Right ventricle myocardium inferior (tissue), 1 donor: ENCODE results near the gene FEZF1. TPM values are rescaled to one million over a fixed set of nuclear protein-coding genes. Genes with fewer than 3 reads are reported as not detected.

Source experiments
- ATAC-seq: fragments of 200-7000 bp; cut with Tn5 transposase; one replicate; pipeline ENCODE4 v1.9.1; 2020; ENCODE audit warnings: mild to moderate bottlenecking, moderate library complexity
- DNase-seq: peaks from one replicate; pipeline ENCODE4 v3.0.0; 2021; ENCODE audit errors: missing footprints
- intact Hi-C: fragments of 100-400 bp; cut with DNase I; formaldehyde crosslinking; loops from one replicate; pipeline ENCODE4 v1.11.0; 2022
- total RNA-seq: library from RNA; stranded (reverse); fragmentation: NEBNext Ultra II Directional; extraction: Animal tissue kit (Norgen Biotek cat#: 25700); gene quantifications from one replicate; pipeline ENCODE4 v1.2.1, GENCODE V29; 2021
- donor health status: DM: no; HTN: yes; CAD: no; lungs with severe emphysema.

FEZF1 gene
- total RNA-seq, 1 donor from 2014 or later, result not detected

- DNase-seq, result no peak
- no peak for ATAC-seq
- intact Hi-C loops, result no loop called here
Measured at GRCh38 chr7:122310119-122311021, 5.8 kb upstream of the FEZF1 start.

- DNase-seq (no peak), ATAC-seq (no peak)
- intact Hi-C loops, result no loop called here
Measured at GRCh38 chr7:122309421-122309820, 4.9 kb upstream of the FEZF1 start.

- ATAC-seq (no peak), DNase-seq (no peak)
- intact Hi-C loops, result no loop called here
Measured at GRCh38 chr7:122307228-122307621, 2.7 kb upstream of the FEZF1 start.

GRCh38 chr7:122306320-122307227, 2.0 kb upstream of the FEZF1 start:
- DNase-seq, result no peak
- intact Hi-C loops, result no loop called here
- no peak for ATAC-seq

DNA sequence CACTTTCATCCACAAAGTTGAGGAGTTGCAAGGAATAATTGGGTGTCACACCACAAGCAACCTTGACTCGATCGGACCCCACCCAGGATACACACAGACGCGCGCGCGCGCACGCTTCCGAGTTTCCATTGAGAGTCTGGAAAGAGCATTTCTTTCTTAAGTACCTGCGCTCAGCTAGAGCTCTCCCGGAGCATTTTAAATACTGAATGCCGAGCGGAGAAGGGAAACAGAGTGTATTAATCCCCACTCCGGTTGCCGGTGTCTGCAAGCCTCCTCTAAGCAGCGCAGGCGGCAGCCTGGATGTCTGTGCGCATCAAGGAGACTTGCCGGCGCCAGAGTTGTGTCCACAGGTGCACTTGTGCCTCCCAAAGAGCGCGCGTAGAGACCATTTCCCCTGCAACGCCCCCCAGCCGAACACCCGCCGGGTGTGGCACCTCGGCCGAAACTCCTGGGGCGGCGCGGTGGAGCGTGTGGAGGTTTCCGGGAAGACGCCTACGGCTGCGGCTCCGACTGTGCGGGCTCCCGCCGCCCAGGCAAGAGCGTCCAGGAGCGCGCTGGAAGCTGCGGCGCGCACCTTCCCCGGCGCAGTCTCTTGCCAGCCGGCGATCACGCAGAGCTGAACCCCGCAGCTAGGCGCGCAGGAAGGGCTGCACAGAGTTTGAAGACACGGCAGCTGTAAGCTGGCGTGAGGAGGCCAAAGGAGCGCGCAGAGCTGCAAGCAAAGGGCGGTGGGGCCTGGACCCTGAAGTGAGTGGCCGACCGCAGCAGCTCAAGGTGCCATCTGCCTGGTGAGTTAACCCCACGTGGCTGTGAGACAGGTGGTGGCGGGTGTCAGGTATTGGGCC, 1.1 kb upstream of the FEZF1 start:
- no peak for ATAC-seq
- no peak for DNase-seq
- intact Hi-C loops, result no loop called here

GRCh38 chr7:122304996-122305421, 459 bp upstream of the FEZF1 start:
- DNase-seq (no peak), ATAC-seq (no peak)
- intact Hi-C loops, result no loop called here

DNA sequence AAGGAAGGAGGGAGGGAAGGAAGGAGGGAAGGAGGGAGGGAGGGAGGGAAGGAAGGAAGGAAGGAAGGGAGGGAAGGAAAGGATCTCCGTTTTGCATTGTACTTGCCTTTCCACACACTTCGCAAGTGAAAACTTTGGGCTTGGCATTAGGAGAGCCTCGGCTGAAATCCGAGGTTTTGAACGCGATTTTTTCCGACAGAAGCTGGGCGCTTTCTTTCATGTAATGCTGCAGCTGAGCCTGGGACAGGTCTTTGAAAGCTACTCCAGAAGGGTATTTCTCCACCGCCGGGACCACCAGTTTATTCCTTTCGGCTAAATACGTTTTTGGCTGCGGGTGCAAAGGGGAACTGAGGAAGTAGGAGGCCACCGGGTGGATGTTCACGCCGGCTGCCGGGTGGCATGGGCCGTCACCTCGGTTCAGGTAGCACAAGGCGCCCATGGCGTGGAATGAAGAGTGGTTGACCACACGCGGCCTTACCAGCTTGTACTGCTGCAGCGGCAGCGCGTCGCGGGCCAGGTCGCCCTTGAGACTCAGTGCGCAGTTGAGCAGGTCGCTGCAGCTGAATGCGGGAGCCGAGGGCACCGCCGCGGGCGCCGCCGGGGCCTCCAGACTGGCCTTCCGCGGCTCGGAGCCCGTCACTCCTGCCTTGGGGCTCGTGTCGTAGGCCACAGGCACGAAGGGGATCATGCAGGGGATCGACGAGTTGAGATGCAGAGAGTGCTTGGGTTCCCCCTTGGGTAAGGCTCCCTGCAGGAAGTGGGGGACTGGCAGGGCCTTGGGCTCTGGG, 825 bp downstream of the FEZF1 start:
- ATAC-seq (no peak), DNase-seq (no peak)
- intact Hi-C loops, result no loop called here

DNA sequence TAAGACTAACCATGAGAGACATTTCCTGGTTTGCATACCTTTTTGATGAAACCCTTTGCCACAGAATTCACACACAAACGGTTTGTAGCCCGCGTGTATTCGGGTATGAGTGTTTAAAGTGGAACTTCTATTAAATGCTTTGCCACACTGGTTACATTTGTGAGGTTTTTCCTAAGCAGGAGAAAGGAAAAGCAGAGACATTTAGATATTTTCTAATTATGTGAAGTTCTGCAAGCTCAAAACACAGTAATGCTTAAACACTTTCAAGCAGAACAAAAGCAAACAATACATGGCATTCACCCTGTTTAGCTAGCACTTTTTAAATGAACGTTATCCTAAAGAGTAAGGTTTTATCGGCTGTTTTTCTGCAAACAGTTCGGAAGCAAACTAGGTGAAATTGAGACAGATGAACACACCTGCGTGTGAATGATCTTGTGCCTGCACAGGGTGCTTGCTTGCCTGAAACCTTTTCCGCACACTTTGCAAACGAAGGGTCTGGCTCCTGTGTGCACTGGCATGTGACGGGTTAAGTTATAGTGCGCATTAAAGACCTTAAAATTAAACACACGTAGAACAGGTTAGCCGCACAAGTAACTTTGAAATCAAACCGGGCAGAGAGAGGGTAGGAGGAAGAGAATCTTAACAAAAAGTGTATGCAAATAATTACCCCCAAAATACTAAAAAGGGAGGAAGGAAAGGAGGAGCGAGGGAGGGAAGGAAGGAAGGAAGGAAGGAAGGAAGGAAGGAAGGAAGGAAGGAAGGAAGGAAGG, 1.6 kb downstream of the FEZF1 start:
- DNase-seq (no peak), ATAC-seq (no peak)
- intact Hi-C loops, result no loop called here

DNA sequence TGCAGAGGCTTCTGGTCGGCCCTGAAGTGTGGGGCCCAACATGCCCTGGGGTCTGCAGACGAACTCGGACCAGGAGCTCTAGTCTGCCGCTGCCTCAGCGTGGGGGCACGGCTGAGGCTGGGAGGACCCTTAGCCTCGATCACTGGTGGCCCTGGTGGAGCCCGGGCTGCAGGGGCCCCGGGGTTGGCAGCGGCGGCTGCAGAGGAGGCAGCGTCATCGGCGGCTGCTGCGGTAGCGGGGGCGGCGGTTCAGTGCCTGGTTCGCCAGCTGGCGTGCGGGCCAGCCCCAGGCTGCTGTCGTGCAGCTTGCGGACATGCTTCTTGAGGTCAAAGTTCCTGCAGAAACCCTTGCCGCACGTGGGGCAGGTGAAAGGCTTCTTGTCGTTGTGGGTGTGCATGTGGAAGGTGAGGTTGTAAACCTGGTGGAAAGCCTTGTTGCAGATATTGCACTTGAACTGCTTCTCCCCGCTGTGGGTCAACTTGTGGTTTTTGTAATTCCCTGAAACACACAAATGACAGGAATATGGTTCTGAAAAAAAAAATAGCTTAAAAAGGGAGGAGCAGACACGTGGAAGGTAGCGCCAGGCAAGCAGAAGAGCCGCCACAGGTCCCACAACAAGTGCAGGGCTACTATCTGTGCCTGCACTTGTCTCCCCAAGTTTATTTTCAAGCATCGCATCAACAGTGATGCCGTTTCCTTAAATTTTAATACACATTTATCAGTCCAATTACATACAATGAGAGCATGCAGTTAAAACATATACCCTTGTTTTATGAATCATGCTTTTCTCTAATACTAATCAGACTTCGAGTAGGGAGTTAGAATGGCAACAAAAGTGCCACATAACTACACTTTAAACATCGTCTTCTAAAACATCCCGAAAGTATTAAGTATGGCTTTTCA, 2.4 kb downstream of the FEZF1 start:
- intact Hi-C loops, result no loop called here
- DNase-seq (no peak), ATAC-seq (no peak)

DNA sequence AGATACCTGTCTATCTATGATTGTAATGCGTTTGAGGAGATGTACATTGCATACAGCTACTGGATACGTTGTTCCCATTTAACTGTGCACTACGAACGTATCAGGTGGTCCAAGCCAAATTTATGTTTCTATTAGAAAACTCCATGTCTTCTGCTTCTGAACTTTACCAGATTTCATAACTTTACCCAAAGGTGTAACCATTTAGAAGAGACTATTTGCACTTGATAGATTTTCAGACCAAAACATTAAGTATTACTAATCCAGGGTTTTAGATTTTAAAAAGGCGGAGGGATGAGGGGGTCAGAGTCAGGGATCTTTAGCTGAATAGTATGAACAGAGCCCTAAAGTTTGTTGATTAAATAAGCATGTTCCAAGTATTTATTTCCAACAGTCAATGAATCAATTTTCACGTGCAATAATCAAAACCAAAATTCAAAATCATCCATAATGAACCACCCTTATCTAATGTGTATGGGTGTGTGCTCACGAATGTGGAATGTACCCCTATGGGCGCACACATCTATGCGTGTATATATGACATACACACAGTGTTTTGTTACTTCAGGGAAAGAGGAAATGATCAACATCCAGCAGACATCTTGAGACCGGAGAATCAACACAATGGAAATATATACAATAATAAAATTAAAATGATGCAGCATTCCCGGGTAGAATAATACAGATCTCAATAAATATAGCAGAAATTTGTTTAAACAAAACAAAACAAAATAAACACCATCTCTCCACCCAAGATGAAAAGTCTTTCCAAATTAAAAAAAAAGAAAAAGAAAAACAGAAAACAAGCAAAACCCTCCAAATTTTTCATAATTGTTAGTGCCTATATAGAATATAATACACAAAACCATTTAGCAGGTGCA, 3.4 kb downstream of the FEZF1 start:
- no peak for DNase-seq
- ATAC-seq, result no peak
- intact Hi-C loops, result no loop called here

DNA sequence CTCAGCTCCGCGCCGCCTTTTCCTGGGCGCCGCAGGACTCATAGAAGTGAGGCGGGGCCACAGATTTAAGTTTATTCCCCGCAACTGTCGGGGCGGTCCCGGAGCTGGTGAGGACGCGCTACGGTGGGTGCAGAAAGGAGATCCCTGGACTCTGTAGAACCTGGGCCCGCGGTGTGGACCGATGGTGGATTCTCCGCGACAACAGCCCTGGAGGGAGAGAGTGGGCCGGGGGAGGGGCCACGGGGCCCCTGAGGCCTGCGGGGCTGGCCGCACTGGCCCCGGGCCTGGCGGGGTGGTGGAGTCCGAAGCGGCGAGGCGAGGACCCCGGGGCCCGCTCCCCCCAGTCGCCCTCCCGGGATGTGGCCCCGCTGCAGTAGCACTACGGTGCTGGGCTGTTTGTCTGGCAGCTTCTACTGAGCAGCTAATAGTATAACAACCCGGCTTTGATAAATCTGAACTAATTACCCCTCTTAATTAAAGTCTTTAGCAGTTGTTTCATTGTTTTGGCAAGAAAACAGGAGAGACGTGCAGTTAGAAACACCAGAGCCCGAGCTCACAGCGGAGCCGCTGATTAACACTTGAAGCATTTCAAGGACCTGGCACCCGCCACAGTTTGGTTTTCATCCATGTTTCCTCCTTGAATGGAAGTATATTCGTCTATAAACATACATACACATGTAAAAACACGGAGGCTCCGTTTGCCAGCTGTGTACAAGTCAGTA, 4.2 kb downstream of the FEZF1 start:
- DNase-seq (no peak), ATAC-seq (no peak)
- intact Hi-C loops, result no loop called here

GRCh38 chr7:122299624-122300210, 4.8 kb downstream of the FEZF1 start:
- intact Hi-C loops, result no loop called here
- no peak for ATAC-seq
- DNase-seq, result no peak

DNA sequence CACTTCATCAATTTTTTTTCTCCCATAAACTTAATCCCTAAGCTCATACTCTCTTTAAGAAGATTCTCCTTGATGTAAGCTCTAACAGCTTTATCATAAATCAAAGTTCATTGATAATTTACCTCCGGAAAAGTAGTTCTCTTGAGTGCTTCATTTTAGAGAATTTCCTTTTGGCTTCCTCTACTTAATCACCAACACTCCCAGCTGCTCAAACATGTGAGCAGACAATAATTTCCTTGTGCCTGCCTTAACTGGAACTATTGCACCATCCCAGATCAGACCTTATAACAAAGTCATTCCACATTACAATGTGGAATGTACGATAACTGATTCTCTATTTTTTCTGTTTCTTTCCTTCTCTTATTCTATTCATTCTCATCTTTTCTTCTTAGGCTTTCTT, 5.9 kb downstream of the FEZF1 start:
- DNase-seq (no peak), ATAC-seq (no peak)
- intact Hi-C loops, result no loop called here

GRCh38 chr7:122298131-122298530, 6.4 kb downstream of the FEZF1 start:
- ATAC-seq (no peak), DNase-seq (no peak)
- intact Hi-C loops, result no loop called here

- ATAC-seq (no peak), DNase-seq (no peak)
- intact Hi-C loops, result no loop called here
Measured at GRCh38 chr7:122291189-122291588, 13.4 kb downstream of the FEZF1 start.
